GM08714 (cell line): ENCODE results near the gene NDST1.

Experiments
- H3K4me3 ChIP-seq: fragments of 200-500 bp; sonication (Bioruptor generic); 2 replicates; pipeline ENCODE4 v1.5.1; 2014; ENCODE audit warnings: mild to moderate bottlenecking, low read length, inconsistent platforms
- ZNF274 ChIP-seq: IDR thresholded peaks from 2 replicates; pipeline ENCODE4 v1.6.1; 2012; ENCODE audit warnings: mild to moderate bottlenecking, low read depth, low read length

Gene NDST1

DNA sequence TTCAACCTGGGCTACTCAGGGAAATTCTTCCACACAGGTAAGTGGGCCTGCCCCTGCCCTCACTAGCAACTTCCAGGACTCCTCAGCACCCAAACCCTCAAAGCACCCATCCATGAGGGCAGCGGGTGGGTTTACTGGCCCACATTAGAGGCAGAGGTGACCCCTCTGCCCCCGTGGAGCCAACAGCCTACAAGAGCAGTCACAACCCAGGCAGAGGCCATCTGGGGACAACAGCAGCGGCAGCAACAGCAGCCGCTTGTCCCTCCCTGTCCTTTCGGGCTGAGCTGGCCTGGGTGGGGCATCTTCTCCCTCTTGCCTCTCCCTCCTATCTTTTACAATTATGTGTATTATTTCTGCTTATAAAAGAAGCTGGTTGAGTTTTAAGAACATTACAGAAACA, 25.1 kb downstream of the NDST1 start:
- no peak overlapping the region for H3K4me3 ChIP-seq

GRCh38 chr5:150534811-150535210, 26.9 kb downstream of the NDST1 start:
- H3K4me3 ChIP-seq: no peak overlapping the region
- no peak for TF ChIP-seq ZNF274

More for the DNA sequence above, 25.1 kb downstream of the NDST1 start:
- TF ChIP-seq ZNF274: no peak

GRCh38 chr5:150535611-150536010, 27.7 kb downstream of the NDST1 start:
- TF ChIP-seq ZNF274: no peak
- no peak overlapping the region for H3K4me3 ChIP-seq

DNA sequence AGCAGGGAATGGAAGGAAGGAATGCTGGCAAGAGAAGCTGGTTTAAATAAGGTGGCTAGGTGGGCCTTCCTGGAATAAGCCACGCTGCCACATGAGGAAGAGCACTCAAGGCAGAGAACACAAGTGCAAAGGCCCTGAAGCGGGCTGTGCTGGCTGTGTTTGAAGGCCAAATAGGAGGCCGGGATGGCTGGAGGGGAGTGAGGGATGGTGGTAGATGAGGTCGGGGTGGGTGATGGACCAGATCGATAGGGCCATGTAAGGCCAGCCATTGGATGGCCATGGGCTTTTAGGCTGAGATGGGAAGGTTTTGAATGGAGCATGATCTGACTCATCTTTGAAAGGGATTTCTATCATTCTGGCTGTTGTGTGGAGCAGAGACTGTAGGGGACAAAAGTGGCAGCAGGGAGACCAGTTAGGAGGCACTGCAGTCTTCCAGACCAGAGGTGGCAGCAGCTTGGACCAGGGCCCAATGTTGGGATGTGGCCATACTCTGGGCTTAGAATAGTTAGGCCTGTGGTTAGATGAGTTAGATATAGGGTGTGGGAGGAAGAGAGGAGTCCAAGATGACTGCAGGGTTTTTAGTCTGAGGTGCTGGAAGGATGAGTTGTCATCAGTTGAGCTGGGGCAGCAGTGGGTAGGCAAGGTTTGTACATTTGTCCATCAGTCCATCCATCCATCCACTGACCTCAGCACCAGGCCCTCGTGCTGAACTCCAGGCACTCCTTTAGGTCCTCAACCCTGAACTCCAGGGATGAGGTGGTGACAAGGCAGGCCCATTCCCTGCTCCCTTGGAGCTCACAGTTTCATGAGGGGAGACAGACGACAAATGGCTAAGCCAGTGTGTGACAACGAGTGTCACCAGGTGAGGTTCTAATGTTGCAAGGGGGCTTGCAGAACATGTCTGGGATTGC, 30.3 kb downstream of the NDST1 start:
- no peak for TF ChIP-seq ZNF274
- no peak overlapping the region for H3K4me3 ChIP-seq

DNA sequence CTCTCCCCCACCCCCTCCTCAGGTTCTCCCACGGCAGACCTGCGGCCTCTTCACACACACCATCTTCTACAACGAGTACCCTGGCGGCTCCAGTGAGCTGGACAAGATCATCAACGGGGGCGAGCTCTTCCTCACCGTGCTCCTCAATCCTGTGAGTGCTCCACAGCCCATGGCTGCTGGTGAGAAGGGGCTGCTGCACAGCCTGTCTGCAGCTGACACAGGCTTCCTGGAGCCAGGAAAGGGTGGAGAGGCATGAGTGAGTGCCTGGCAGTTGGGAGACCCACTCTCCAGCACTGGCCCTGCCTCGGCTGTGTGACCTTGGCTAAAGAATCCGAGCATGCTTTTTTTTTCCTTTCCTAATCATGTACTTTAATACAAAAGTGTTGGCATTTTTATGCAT, 31.3 kb downstream of the NDST1 start:
- no peak for TF ChIP-seq ZNF274
- H3K4me3 ChIP-seq: no peak overlapping the region

GRCh38 chr5:150540042-150540441, 32.1 kb downstream of the NDST1 start:
- H3K4me3 ChIP-seq: no peak overlapping the region
- TF ChIP-seq ZNF274: no peak

- no peak for TF ChIP-seq ZNF274
- H3K4me3 ChIP-seq: no peak overlapping the region
Observed at GRCh38 chr5:150540615-150541396, 32.9 kb downstream of the NDST1 start.

DNA sequence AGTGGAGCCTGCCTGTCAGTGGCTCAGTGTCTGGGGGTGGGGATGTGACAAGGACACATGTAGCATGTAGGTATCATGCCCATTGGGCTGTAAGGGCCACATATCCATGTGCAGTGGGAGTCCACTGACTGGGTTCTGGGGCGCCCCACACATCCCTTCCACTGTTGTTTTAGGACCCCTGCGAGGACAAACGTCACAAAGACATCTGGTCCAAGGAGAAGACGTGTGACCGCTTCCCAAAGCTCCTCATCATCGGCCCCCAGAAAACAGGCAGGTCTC, 33.4 kb downstream of the NDST1 start:
- TF ChIP-seq ZNF274: no peak
- H3K4me3 ChIP-seq: no peak overlapping the region

GRCh38 chr5:150541895-150542294, 34.0 kb downstream of the NDST1 start:
- no peak for TF ChIP-seq ZNF274
- H3K4me3 ChIP-seq: no peak overlapping the region

GRCh38 chr5:150542933-150543445, 35.1 kb downstream of the NDST1 start:
- TF ChIP-seq ZNF274: no peak
- H3K4me3 ChIP-seq: no peak overlapping the region

DNA sequence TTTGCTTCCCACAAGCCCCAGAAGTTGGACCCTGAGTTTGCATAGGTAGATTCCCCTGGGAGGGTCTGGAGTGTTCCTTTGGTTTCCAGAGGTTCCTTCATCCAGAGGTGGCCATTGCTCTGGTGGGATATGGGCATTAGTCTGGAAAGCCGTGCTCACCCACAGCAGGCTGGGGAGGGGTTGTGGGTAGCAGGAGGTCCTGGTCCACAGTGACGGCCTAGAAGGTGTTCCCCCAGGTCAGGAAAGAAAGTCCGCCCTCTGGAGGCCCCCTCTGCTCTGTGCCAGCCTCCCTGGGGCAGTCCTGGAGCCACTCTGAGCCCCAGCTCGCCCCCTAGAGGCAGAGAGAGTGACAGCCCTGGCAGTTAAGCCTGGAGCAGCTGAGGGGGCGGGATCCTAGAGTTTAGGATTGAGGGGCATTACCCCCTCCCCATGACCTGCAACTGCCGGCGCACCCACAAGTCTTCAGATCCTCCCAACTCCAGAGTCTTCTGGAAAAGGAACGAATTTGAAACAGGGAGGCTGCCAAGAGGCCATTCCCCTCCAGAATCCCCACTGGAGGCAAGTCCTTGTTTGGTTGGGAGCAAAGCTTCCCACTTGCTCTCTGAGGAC, 36.8 kb downstream of the NDST1 start:
- no peak overlapping the region for H3K4me3 ChIP-seq
- TF ChIP-seq ZNF274: no peak

DNA sequence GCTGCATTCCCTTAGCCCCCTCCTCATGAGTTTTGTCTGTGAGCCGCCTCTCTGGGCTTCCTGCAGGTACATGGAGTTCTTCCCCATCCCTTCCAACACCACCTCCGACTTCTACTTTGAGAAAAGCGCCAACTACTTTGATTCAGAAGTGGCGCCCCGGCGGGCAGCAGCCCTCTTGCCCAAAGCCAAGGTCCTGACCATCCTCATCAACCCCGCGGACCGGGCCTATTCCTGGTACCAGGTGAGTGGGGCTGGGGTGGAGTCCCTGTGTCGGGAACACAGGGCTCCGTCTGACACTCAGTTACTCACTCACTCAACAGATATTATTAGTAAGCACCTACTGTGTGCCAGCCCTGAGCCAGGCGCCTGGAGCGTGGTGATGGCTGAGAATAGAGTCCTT, 37.3 kb downstream of the NDST1 start:
- no peak for TF ChIP-seq ZNF274
- no peak overlapping the region for H3K4me3 ChIP-seq

DNA sequence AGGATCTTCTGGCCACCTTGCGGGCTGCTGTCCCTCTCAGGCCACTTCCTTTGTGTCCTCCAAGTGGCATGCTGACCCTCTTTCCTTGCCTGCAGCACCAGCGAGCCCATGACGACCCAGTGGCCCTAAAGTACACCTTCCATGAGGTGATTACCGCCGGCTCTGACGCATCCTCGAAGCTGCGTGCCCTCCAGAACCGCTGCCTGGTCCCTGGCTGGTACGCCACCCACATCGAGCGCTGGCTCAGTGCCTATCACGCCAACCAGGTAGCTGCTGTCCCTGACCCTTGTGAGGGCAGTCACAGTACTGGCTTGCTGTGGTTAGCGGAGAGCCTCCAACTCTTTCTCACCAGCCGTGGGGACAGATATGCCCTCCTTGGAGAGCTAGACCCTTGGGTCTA, 40.2 kb downstream of the NDST1 start:
- no peak overlapping the region for H3K4me3 ChIP-seq
- TF ChIP-seq ZNF274: no peak

DNA sequence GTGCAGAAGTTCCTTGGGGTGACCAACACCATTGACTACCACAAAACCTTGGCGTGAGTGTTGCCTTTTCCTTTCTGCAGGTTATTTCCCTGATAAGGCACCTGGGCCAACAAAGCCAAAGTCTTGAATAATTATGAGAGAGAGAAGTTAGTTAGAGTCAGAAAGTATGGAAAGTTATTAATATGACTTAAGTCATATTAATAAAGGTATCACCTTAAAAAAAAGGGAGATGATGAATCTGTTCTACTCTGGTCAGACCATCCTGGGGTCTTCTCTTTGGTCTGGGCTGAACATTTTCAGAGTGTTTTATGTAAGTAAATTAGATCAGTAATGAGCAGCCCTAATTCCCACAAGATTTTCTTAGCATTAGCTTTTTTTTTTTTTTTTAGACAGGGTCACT, 41.8 kb downstream of the NDST1 start:
- no peak for TF ChIP-seq ZNF274

DNA sequence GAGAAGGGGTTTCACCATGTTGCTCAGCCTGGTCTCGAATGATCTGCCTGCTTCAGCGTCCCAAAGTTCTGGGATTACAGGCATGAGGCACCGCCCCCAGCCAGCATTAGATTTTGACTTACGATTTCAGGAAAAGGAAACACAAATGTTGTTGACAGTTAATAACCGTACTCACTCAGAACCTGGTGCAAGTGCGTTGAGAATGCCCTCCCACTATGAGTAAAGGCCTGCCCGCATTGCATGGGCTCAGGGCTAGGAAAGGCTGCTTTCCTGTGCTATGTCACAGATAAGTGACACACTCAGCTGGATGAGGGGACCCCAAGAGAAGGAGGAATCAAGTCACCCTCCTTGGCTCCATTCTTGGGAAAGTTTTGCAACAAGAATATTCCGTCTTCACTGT, 42.4 kb downstream of the NDST1 start:
- H3K4me3 ChIP-seq: no peak overlapping the region
- TF ChIP-seq ZNF274: no peak

More for the DNA sequence above, 41.8 kb downstream of the NDST1 start:
- no peak overlapping the region for H3K4me3 ChIP-seq
